Measurements from ENCODE around the gene FRRS1.

DNA sequence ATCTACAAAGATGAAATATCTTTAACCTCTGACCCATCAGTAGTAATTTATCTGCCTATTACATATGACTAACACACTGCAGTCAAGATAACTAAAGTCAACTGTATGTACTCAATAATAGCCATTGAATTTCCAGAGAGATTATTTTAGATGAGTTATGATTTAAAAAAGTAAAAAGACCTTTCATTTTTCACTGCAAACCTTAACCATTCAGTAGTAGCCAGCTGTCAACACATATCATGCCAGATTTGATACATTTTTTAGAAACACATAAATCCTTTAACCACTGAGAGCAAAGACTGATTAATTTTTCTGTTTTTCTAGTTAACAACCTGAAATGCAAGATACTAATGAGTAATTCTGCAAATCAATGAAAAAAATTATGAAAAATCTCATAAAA lies 89.6 kb downstream of the FRRS1 start:
- TF ChIP-seq POLR2A (IDR thresholded peaks at IDR 0.05): no peak
- TF ChIP-seq, protein P1, sequence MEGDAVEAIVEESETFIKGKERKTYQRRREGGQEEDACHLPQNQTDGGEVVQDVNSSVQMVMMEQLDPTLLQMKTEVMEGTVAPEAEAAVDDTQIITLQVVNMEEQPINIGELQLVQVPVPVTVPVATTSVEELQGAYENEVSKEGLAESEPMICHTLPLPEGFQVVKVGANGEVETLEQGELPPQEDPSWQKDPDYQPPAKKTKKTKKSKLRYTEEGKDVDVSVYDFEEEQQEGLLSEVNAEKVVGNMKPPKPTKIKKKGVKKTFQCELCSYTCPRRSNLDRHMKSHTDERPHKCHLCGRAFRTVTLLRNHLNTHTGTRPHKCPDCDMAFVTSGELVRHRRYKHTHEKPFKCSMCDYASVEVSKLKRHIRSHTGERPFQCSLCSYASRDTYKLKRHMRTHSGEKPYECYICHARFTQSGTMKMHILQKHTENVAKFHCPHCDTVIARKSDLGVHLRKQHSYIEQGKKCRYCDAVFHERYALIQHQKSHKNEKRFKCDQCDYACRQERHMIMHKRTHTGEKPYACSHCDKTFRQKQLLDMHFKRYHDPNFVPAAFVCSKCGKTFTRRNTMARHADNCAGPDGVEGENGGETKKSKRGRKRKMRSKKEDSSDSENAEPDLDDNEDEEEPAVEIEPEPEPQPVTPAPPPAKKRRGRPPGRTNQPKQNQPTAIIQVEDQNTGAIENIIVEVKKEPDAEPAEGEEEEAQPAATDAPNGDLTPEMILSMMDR (IDR thresholded peaks at IDR 0.05): no peak

All from esophagus squamous epithelium (tissue), 4 donors.